HS-27A (cell line): Measurements from ENCODE around the gene ADAMTSL2.

Source experiments
- DNase-seq: peaks from one replicate; pipeline ENCODE4 v3.0.0-alpha.2; 2012; ENCODE audit warnings: low read depth, missing footprints

ADAMTSL2 gene

DNA sequence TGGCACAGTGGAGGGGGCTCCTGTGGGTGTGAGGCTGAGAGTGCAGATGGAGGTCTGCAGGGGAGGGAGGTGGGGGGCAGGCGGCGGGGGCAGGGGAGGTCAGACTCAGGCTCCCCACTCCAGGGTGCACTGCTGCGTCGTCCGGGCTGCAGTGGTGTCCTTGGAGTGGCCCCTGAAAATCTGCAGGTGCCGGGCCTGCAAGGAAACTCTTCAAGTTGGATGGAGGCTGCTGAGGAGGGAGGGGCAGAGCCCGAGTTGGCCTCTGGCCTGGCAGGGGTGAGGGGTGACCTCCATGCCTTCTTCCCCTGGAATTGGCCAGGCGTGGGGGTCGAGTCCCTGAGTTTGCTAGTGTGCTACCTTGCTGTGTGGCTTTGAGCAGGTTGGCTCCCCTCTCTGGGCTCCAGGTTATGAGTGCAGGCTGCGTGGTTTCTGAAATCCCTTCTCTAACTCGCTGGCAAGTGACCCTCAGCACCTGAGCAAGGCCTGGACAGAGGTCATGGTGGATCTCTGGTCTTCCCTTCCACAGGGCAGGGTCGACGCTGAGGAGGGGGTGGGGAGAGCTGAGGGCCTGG lies 888 bp downstream of the ADAMTSL2 start:
- no peak for DNase-seq

DNA sequence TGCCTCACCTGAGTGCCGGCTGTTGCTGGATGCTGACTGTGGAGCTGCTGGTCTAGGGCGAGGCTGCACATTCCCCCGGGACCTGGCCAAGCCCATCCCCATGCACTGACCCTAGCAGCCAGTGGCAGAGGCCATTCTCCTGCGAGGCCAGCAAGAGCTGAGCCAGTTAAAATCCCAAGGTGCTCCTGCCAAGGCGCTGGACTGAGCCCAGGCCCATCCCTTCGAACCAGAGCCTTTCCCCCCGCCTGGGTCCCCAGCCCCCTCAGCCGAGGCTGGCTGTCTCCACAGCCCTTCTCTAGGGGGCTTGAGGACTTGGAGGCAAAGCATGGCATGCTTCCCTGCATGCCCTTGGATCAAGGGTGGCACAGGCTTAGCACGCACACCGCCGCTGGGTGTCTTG lies 1.6 kb downstream of the ADAMTSL2 start:
- DNase-seq: no peak

DNA sequence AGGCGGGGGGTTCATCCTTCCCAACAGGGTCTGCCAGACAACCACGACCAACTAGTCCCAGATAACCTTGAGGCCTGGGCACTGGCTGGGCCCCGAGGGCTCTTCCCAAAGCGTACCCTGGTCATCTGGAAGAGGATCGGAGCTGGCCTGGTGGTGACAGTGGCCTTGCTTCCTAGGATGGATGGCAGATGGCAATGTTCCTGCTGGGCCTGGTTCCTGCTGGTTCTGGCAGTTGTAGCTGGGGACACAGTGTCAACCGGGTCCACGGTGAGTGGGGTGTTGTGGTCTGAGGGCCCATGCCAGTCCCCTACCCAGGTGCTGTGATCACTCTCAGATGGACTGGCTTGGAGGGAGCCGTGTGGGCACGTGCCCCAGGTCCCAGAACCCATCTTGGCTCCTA lies 2.0 kb downstream of the ADAMTSL2 start:
- no peak for DNase-seq

DNA sequence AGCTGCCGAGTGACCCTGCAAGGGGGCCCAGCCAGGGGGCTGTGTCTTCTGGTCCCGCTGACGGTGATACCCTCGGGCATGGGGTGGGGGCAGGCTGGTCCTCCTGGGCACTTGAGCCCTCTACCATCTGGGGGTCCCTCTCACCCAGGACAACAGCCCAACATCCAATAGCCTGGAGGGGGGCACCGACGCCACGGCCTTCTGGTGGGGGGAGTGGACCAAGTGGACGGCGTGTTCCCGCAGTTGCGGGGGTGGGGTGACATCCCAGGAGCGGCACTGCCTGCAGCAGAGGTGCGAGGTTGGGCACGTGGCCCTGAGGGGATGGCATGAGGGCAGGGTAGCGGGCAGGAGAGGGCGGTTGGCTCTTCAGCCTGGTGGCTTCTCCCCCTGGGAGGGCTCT lies 2.8 kb downstream of the ADAMTSL2 start:
- no peak for DNase-seq

DNA sequence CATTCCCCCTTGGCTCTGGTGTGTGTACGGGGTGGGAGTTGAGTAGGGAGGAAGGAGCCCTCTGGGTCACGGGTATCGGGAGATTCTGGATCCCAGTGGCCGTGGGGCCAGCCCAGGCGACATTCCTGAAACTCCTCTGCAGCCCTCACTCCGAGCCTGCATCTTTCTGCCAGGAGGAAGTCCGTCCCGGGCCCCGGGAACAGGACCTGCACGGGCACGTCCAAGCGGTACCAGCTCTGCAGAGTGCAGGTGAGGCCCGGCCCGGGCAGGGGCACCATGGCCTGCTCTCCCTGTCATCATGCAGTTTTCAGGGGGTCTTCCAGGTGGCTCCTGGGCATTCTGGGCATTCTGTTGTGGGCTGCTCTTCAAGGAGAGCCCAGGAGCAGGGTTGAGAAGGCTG lies 3.7 kb downstream of the ADAMTSL2 start:
- DNase-seq: no peak

DNA sequence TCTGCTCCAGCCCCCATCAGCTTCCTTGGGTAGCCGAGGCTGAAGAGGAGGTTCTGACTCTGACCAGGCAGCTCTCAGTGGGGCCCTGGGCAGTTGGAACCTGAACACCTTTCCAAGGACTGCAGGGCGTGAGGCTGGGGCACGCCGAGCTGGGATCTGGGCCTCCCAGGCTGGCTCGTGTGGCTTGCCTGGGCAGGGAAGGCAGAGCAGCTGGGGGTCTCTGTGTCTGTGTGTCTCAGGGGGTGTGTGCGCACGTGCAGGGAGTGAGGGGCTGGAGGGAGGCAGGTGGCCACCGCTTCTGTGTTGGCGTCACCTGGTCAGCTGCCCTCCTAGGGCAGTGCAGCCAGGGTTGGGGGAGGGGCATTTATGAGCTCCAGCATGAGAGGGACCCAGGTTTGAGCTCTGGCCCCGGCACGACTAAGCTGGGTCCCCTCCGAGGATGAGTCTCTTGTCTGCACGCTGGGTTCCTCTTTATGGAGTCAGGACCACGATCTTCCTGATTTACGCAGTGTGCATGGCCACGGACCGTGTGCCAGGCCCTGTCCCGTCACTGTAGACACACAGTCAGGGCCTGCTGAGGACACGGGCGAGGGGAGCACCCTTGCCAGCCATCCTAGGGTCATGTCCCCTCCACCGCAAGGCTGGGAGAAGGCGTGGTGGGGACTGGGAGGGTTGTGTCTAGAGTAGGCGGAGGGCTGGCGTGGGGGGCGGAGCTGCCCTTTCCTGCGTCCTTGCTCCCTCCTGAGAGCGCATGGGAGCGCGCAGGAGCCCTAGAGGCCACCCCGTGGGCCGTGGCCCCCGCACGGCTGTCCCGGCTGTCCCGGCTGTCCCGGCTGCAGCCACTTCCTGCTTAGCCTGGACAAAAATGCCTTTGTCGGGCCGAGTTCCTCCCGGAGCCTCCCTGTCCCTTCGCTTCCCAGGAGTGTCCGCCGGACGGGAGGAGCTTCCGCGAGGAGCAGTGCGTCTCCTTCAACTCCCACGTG lies 4.6 kb downstream of the ADAMTSL2 start:
- no peak for DNase-seq

DNA sequence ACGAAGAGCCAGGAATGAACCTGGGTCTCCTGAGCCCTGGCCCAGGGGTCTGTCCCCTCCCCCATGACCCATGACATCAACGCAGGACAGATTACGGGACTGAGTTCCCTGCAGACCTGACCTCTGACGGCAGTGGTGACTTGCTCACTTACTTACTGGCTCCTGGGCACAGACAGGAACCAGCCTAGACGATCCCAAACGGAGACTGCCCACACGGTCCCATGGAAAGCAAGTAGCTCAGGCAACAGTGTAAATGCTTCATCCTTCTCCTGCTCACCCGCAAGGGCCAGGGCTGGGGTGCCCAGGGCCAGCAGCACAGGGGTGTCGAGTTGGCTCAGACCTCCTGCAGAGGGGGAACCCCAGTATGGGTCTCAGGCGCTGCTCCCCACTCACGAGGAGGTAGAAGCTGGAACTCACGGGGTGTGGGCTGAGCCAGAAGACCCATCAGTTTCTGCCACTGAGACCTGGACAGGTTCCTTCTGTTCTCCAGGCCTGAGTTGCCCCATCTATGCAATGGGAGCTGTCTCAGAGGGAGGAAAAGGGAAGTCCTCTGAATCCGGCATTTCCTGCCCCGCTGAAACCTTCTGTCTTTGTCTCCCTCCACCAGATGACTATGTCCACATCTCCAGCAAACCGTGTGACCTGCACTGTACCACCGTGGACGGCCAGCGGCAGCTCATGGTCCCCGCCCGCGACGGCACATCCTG lies 5.6 kb downstream of the ADAMTSL2 start:
- DNase-seq: no peak

DNA sequence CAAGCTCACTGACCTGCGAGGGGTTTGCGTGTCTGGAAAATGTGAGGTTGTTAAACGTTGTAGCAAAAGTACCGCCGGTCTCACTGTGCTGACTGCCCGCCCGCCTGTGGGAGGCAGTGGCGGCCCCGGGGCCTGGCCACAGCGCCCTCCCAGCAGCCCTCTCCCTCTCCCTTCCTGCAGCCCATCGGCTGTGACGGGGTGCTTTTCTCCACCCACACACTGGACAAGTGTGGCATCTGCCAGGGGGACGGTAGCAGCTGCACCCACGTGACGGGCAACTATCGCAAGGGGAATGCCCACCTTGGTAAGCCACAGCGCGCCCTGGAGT lies 6.2 kb downstream of the ADAMTSL2 start:
- DNase-seq: no peak

DNA sequence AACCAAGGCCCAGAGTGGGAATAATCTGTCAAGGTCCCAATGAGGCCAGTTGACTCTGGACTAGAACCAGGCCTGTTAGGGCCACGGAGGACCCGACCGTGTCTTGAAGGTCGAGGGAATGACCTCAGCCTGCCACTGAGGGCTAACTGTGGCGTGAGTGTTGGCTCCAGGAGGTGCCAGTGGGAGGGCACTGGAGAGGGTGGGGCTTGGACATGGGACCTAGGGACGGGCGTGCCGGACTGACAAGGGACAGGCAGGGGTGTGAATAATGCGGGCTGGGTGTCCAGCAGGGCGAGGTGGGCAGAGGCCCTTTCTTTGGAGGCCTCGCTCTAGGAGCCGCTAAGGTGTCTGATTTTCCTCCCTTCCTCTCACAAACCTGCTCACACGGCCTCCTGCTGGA lies 7.5 kb downstream of the ADAMTSL2 start:
- no peak for DNase-seq

DNA sequence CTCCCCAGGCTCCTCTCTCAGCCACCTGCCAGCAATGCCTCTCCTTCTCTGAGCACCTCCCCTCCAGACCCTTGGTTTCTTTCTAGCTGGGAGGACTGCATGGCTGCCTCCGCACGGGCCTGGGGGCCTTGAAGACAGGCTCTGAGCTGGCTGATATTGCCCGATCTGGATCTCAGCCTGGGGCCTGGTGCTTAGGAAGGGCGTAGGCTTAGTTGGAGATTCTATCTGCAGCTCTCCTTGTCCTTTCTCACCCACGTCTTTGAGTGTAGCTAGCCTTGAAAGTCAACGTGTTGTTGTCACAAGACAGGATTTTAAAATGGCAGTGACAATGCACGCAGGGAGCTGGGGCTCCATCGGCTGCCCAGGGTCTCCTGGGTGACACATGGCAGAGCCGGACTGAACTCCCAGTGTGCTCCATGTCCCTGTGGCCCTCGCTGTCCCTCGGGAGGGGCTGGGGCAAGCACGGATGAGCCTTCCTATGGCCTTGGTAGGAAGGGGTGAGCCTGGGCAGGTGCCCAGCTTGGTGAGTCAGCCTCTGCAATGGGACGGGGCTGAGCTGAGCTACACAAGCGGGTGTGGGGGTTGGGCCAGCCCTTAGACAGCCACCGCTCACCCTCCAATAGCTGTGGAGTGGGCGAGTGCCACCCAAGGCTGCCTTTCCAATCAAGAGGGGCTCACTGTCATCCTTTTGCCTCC lies 9.4 kb downstream of the ADAMTSL2 start:
- DNase-seq: no peak

DNA sequence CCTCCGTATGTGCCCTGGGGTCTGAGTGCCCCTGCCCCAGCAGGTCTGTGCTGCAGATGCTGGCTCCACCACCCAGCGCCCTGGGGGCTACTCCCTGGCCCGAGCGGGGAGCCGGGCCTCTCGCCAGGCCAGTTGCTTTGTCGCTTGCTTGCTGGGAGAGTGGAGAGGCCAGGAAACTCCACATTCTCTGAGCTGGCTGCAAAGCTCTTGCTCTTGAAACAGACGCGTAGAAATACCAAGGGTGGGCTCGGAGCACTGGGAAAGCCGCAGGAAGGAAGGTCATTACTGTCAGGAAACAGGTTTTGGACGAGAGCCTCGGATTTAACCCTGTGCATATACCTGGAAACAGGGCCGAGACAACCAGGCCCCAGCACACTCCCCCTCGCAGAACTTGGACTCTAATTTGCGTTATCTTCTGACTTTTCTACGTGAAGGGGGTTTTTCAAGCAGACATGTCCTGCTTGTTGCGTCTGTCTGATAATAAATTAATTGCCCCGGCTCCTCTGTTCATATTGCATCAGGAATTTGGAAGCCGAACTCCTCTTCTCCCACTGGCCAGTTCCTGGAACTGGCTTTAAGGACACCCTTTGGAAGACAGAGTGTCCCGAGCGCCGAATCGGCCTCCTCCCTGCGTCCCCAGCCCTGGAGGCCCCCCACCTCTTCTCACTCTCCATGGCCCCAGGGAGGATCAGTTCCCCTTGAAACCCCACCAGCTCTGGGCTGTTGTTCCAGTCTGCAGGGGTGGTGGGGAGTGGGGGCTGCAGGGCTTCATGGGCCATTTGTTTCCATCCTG lies 11.2 kb downstream of the ADAMTSL2 start:
- DNase-seq: no peak

DNA sequence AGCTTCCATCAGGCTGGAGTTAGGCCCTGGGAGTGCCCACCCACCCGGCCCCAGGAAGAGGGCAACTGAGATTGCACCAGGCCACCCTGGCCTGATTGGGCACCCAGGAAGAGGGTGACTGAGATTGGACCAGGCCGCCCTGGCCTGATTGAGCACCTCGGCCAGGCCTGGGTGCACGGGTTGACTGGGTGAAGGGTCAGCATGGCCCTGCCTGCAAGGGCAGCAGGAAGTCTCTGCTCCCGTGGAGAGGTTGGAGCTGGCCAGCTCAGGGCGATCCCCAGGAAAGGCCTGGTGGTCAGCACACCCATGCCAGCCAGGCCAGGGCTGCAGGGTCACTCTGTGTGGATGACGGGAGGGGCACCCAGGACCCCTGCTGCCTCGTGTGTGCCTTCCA lies 11.8 kb downstream of the ADAMTSL2 start:
- no peak for DNase-seq

DNA sequence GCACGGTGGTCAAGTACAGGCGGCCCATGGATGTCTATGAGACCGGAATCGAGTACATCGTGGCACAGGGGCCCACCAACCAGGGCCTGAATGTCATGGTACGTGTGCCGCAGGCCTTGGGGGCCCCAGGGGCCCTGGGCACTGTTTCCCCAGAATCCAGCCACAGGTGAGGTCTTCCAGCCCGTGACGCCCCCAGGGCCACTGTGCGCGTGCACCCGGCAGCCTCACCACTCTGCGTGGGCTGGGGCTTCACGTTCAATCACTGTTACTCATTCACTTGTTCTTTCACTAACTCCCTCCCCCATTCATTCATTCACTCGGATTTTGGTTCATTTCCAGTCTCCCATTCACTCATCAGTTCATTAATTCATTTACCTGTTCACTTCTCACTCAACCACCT lies 12.6 kb downstream of the ADAMTSL2 start:
- DNase-seq: no peak

DNA sequence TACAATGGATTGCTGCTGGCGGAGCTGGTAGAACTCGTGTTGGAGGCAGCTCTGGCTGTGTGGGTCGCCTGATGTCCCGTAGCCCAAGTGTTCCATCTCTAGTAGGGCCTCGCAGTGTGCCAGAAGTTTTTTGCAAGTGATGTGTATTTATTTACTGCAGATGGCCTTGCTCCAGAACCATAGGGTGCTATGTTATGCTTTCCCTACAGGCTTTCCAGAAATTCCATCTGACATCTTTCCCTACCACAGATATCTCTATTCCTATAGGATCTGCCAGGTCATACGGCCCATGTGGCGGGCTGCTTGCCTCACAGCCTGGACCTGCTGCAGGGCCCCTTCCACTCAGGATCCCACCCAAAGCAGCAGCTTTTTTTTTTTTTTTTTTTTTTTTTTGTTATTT lies 16.9 kb downstream of the ADAMTSL2 start:
- no peak for DNase-seq

DNA sequence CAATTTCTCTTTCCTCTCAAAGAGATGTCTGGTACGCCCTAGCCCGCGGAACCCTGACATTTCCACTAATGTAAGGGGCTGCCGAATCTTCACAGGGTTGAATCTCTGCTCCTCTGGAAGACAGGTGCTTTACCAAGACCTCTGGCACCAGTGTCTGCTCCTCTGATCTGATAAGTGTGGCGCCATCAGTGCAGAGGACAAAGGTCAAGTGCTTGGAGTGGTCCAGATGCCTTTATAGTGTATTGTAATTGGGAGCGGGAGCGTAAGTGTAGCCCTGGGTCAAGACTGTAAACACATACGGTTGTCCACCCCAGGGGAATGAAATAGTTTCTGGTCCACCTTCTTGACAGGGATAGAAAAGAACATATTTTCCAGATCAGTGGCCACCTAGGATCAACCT lies 17.7 kb downstream of the ADAMTSL2 start:
- no peak for DNase-seq

DNA sequence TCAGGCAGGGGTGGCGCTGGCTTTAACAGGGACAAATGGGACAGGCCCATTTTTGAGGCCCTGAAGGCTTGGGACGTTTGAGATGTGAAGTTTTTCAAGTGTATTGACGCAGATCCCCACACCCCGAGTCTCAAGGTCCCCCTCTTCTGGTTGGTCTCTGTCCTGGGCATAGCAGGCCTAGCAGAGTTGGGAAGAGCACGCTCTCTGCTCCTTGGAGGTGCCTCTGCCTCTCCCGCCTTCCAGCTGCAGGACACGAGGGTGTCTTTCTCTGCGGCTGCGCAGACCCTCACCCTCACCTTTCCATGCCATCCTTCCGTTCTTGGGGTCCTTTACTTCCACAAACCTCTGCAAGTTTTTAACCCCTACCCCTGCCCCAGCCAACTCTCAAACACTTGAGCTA lies 18.6 kb downstream of the ADAMTSL2 start:
- no peak for DNase-seq

DNA sequence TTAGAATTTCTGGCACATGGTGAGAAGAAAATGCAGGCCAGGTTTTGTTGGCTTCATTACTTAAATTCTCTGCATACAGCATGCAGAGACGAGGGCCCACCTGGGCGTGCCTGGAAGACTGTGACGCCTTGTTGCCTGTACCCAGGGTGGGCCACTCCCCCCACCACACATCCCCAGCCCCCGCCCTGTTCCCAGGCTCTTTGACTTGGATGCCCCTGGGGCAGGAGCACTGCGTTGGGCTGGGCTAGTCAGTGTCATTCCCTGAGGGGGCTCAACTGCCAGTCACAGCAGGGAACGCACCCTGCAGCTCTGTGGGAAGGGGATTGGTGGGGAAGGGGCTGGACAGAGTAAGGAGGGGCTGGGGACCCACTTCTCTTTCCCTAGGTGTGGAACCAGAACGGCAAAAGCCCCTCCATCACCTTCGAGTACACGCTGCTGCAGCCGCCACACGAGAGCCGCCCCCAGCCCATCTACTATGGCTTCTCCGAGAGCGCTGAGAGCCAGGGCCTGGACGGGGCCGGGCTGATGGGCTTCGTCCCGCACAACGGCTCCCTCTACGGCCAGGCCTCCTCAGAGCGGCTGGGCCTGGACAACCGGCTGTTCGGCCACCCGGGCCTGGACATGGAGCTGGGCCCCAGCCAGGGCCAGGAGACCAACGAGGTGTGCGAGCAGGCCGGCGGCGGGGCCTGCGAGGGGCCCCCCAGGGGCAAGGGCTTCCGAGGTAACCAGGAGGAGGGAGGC lies 19.6 kb downstream of the ADAMTSL2 start:
- DNase-seq: no peak

DNA sequence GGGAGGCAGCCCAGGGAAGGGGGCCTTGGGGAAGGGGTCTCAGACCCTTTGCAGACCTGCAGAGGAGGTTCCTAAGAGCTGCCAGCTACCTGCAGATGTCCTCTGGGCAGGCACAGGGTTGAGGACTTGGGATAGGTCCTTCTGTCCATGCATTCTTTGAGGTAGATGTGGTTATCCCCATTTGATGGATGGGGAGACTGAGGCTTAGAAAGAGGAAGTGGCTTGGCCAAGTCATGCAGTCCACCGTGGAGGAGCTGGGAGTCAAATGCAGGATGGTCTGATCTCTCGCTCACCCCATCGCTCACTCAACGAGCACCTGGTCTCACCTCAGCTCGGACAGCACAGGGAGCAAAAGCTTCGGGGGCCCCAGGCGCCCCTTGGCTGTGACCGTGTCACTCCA lies 20.2 kb downstream of the ADAMTSL2 start:
- DNase-seq: no peak

DNA sequence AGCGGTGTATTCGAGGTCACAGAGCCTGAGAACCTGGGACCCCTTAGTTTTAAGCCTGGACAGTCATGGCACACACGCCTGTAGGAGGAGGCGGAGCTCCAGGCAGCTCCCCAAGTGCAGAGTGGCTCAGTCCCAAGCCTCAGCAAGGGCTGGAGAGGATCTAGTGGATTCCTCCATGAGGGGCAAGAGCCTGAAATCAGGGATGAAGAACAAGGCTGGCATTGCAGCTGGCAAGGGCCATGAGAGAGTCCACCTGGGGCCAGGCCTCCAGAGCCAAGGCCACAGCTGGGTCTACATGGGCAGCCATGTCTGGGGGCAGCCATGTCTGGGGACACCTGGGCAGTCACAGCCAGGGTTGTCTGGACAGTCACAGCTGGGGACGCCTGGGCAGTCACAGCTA lies 21.9 kb downstream of the ADAMTSL2 start:
- no peak for DNase-seq

DNA sequence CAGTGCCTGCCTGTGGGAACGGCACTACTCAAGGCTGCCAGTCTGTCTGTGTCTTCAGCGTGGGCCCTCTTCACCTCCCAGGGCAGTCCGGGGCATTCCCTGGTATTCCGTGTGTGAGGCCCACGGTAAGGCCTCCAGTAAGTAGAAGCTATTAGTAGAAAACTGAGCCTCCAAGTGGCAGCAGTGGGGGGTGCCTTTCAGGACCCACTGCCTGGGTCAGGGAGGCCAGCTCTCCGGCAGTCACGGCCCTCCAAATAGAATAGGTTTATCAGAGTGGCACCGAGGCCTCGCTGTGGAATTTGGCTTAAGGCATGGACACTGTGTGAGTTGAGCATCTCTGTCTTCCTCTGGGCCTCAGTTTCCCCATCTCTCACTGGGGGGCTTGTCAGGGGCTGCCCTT lies 23.1 kb downstream of the ADAMTSL2 start:
- no peak for DNase-seq
